BLaER1 treated with 17β-estradiol and CSF1 and Interleukin-3, amounts not matched to agents 10 nM and 100 nM (cell line): Measurements from ENCODE around the gene CRYBB2.

Experiments used
- H3K27ac ChIP-seq, 11 experiments: shearing (Covaris generic); formaldehyde crosslinking; 2 replicates each; pipeline ENCODE4 v1.8.1; 2022
- H3K27me3 ChIP-seq, 11 experiments: shearing (Covaris generic); formaldehyde crosslinking; 2 replicates each; pipeline ENCODE4 v1.8.1; 2022
- H3K36me3 ChIP-seq, 11 experiments: shearing (Covaris generic); formaldehyde crosslinking; 2 replicates each; pipeline ENCODE4 v1.8.1; 2022
- H3K4me1 ChIP-seq, 10 experiments: shearing (Covaris generic); formaldehyde crosslinking; 2 replicates each; pipeline ENCODE4 v1.8.1; 2022
- H3K4me2 ChIP-seq, 11 experiments: shearing (Covaris generic); formaldehyde crosslinking; 2 replicates each; pipeline ENCODE4 v1.8.1; 2022
- H3K4me3 ChIP-seq, 10 experiments: shearing (Covaris generic); formaldehyde crosslinking; 2 replicates each; pipeline ENCODE4 v1.8.1; 2022
- H3K9ac ChIP-seq, 11 experiments: shearing (Covaris generic); formaldehyde crosslinking; 2 replicates each; pipeline ENCODE4 v1.8.1; 2022
- H3K9me3 ChIP-seq, 11 experiments: shearing (Covaris generic); formaldehyde crosslinking; replicated peaks in 1 of 11; 2 replicates each; pipeline ENCODE4 v1.8.1; 2022
- H4K20me1 ChIP-seq, 11 experiments: shearing (Covaris generic); formaldehyde crosslinking; 2 replicates each; pipeline ENCODE4 v1.8.1; 2022
- Cebpa-rat ChIP-seq, 11 experiments: shearing (Covaris generic); IDR thresholded peaks; 2 replicates each; pipeline ENCODE4 v1.8.1; 2022

Gene CRYBB2

DNA sequence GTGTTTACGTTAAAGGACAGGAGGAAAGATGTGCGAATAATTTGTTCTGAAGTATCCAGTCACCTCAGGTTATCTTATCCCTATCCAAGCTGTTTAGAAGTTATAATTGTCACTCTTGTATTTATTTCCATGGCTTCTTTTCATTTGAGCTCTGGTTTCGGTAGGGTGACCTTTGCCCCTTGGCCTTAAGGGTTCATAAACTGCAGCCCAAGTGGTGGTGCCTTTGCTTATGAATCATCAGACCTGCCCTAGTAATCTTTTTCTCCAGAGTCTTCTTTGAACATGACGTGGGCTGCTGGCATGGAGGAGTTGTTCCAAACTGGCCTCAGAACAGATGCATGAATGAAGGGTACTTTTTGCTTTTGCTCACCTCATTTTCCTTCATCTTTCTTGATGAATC lies 26.3 kb upstream of the CRYBB2 start:
- H3K36me3 ChIP-seq: no peaks in the 10 kb centered on the region
- no peak overlapping the region for H3K9ac ChIP-seq
- no peaks in the 10 kb centered on the region for H3K9me3 ChIP-seq
- TF ChIP-seq Cebpa-rat (IDR thresholded peaks at IDR 0.05): no peak
- H3K4me3 ChIP-seq: no peak overlapping the region
- H3K27me3 ChIP-seq: no peaks in the 10 kb centered on the region
- H3K4me2 ChIP-seq: no peak overlapping the region
- H3K27ac ChIP-seq: no peak overlapping the region
- H3K4me1 ChIP-seq: no peaks in the 10 kb centered on the region
- H4K20me1 ChIP-seq: peaks cover 0 to 8% (median 0%) of the 10 kb centered on the region in 11 experiments; a peak in 3 of 22 replicates

- H4K20me1 ChIP-seq: peaks cover 0 to 8% (median 0%) of the 10 kb centered on the region in 11 experiments; a peak in 3 of 22 replicates
- no peaks in the 10 kb centered on the region for H3K36me3 ChIP-seq
- no peaks in the 10 kb centered on the region for H3K9me3 ChIP-seq
- no peaks in the 10 kb centered on the region for H3K27me3 ChIP-seq
- no peak overlapping the region for H3K27ac ChIP-seq
- no peak overlapping the region for H3K4me3 ChIP-seq
- no peak overlapping the region for H3K9ac ChIP-seq
- no peak overlapping the region for H3K4me2 ChIP-seq
- no peaks in the 10 kb centered on the region for H3K4me1 ChIP-seq
- TF ChIP-seq Cebpa-rat (IDR thresholded peaks at IDR 0.05): no peak
These were observed 25.9 kb upstream of the CRYBB2 start for GRCh38 chr22:25193548-25193947.

DNA sequence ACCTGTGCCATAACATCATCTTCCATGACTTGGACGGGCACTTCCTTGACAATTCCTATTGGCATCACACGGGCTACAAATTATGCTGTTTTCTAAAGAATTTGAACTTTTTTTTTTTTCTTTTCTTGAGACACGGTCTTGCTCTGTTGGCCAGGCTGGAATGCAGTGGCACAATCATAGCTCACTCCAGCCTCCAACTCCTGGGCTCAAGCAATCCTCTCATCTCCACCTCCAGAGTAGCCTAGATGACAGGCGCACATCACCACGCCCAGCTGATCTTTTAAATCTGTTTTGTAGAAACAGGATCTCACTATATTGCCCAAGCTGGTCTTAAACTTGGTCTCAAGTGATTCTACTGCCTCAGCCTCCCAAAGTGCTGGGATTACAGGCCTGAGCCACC lies 23.1 kb upstream of the CRYBB2 start:
- H3K27ac ChIP-seq: no peak overlapping the region
- H3K36me3 ChIP-seq: no peaks in the 10 kb centered on the region
- TF ChIP-seq Cebpa-rat (IDR thresholded peaks at IDR 0.05): no peak
- H3K9ac ChIP-seq: no peak overlapping the region
- H3K27me3 ChIP-seq: no peaks in the 10 kb centered on the region
- peaks cover 0 to 18% (median 8%) of the 10 kb centered on the region in 11 experiments; a peak in 8 of 22 replicates for H4K20me1 ChIP-seq
- H3K9me3 ChIP-seq: no peaks in the 10 kb centered on the region
- H3K4me3 ChIP-seq: no peak overlapping the region
- no peak overlapping the region for H3K4me2 ChIP-seq
- H3K4me1 ChIP-seq: peaks cover 7 to 24% (median 22%) of the 10 kb centered on the region in 10 experiments; a peak in 18 of 20 replicates

DNA sequence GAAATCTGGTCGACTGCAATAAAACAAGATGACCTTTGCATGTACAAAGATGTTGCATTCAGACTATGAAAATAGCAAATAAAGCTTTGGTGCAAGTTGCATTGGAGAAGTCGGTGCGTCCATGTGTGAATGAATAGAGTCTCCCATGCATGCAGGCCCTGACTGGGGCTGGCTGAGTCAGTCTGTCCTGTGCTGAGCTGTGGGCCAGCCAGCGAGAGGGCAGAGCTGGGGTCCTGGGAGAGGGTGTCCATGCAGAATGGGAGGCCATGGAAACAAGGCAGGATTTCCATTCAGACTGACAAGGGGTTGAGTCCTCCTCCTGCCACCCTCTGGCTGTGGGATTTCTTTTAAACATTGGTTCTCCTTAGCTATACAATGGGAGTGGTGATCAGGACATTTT lies 22.1 kb upstream of the CRYBB2 start:
- Histone ChIP-seq H3K27ac (no peak overlapping the region), H3K4me1 (peaks cover 7 to 34% (median 28%) of the 10 kb centered on the region in 10 experiments; a peak in 18 of 20 replicates), H4K20me1 (peaks cover 0 to 18% (median 8%) of the 10 kb centered on the region in 11 experiments; a peak in 8 of 22 replicates), H3K36me3 (no peaks in the 10 kb centered on the region), H3K4me2 (no peak overlapping the region), H3K9ac (no peak overlapping the region), H3K4me3 (no peak overlapping the region), H3K9me3 (no peaks in the 10 kb centered on the region), H3K27me3 (no peaks in the 10 kb centered on the region)
- no peak for TF ChIP-seq Cebpa-rat (IDR thresholded peaks at IDR 0.05)

- peaks cover 7 to 34% (median 28%) of the 10 kb centered on the region in 10 experiments; a peak in 18 of 20 replicates for H3K4me1 ChIP-seq
- H3K27me3 ChIP-seq: no peaks in the 10 kb centered on the region
- peaks cover 0 to 18% (median 8%) of the 10 kb centered on the region in 11 experiments; a peak in 8 of 22 replicates for H4K20me1 ChIP-seq
- H3K9me3 ChIP-seq: no peaks in the 10 kb centered on the region
- H3K27ac ChIP-seq: no peak within 1 kb of the TSS
- H3K4me2 ChIP-seq: peak within 1 kb of the TSS in 10 of 11 experiments; percentile 15 to 91 (median 83); a peak in 18 of 22 replicates
- H3K4me3 ChIP-seq: peak within 1 kb of the TSS in 1 of 10 experiments; percentile 4; a peak in 2 of 20 replicates
- H3K9ac ChIP-seq: peak within 1 kb of the TSS in 3 of 11 experiments; percentile 11 to 61 (median 44); a peak in 4 of 22 replicates
- TF ChIP-seq Cebpa-rat (IDR thresholded peaks at IDR 0.05): no peak
- H3K36me3 ChIP-seq: no peaks in the 10 kb centered on the region
These were observed 19.5 kb upstream of the CRYBB2 start, which contains the start of gene CRYBB3 for GRCh38 chr22:25199731-25200520. Gene CRYBB3 (plus strand): TSS chr22:25199858. CDS start chr22:25201397, 1,539 bp downstream.

DNA sequence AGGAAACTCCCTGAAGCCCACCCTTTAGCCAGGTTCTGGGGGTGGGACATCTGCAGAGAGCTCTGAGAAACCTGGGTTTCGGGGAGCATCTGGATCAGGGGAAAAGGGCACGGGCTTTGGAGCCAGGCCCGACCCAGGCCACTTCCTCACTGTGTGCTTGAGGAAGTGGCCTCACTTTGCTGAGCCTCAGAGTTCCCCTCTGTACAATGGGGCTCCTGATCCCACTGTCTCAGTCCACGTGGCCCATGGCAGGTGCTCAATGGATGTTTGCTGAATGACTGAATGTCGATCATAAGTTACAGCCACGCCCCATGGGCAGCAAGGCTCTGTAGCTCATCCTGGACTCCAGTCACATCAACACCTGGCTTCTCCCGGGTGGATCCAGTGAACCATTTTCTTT lies 18.5 kb upstream of the CRYBB2 start:
- H3K36me3 ChIP-seq: no peaks in the 10 kb centered on the region
- peaks cover 0 to 19% (median 8%) of the 10 kb centered on the region in 11 experiments; a peak in 8 of 22 replicates for H4K20me1 ChIP-seq
- TF ChIP-seq Cebpa-rat (IDR thresholded peaks at IDR 0.05): no peak
- H3K9ac ChIP-seq: 0 out of 22 replicates have a peak overlapping the region, but pooled peaks of 1 of the 11 experiments have one; percentile 11
- H3K4me1 ChIP-seq: peaks cover 7 to 34% (median 28%) of the 10 kb centered on the region in 10 experiments; a peak in 18 of 20 replicates
- H3K27me3 ChIP-seq: no peaks in the 10 kb centered on the region
- peak overlapping the region in 8 of 11 experiments; percentile 69 to 91 (median 84); a peak in 14 of 22 replicates for H3K4me2 ChIP-seq
- no peaks in the 10 kb centered on the region for H3K9me3 ChIP-seq
- no peak overlapping the region for H3K27ac ChIP-seq
- no peak overlapping the region for H3K4me3 ChIP-seq

GRCh38 chr22:25201557-25202273 lies 17.7 kb upstream of the CRYBB2 start:
- Histone ChIP-seq H3K4me2 (peak overlapping the region in 7 of 11 experiments; percentile 81 to 91 (median 85); a peak in 10 of 22 replicates), H3K36me3 (no peaks in the 10 kb centered on the region), H3K9me3 (no peaks in the 10 kb centered on the region), H3K4me3 (no peak overlapping the region), H3K27me3 (no peaks in the 10 kb centered on the region), H3K4me1 (peaks cover 7 to 34% (median 28%) of the 10 kb centered on the region in 10 experiments; a peak in 18 of 20 replicates), H3K9ac (no peak overlapping the region), H4K20me1 (peaks cover 0 to 19% (median 8%) of the 10 kb centered on the region in 11 experiments; a peak in 7 of 22 replicates), H3K27ac (no peak overlapping the region)
- TF ChIP-seq Cebpa-rat (IDR thresholded peaks at IDR 0.05): no peak

DNA sequence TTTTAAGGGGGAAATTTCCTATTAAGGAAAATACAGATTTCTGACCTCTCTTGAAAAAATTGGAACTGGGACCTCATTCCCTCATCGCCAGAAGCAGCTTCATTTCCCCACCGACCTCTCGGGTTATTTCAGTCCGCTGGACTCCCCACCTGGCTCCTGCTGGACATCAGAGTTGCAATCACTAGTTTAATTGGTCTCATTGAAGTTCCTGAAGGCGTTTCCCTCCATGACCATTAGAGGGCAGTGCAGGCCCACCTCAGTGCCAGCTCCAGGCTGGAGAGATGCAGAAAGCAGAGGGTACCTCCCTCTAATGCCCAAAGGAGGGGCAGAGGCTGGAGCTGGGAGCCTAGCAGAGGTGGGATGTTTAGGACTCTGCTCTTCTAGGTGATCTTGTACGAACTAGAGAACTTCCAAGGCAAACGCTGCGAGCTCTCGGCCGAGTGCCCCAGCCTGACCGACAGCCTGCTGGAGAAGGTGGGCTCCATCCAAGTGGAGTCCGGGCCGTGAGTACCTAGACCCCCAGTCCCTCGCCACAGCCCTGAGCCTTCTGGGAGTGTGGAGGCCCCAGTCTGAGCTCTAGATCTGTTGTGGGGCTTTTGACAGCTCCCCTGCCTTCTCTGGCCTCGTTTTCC lies 17.0 kb upstream of the CRYBB2 start:
- TF ChIP-seq Cebpa-rat (IDR thresholded peaks at IDR 0.05): no peak
- Histone ChIP-seq H3K4me2 (peak overlapping the region in 6 of 11 experiments; percentile 82 to 91 (median 86); a peak in 8 of 22 replicates), H3K9me3 (no peaks in the 10 kb centered on the region), H3K4me1 (peaks cover 7 to 34% (median 28%) of the 10 kb centered on the region in 10 experiments; a peak in 18 of 20 replicates), H3K27ac (no peak overlapping the region), H3K27me3 (no peaks in the 10 kb centered on the region), H3K9ac (no peak overlapping the region), H3K36me3 (no peaks in the 10 kb centered on the region), H3K4me3 (no peak overlapping the region), H4K20me1 (peaks cover 0 to 19% (median 8%) of the 10 kb centered on the region in 11 experiments; a peak in 7 of 22 replicates)
